Stimulated activated CD8-positive, alpha-beta memory T cell treated with anti-CD3 and anti-CD28 coated beads, Interleukin-12 subunit alpha, Interleukin-12 subunit beta, amount 100 ng/mL, for 24 hours (primary cell): ENCODE measurements around the gene KERA.

Experiments
- DNase-seq: peaks from one replicate; pipeline ENCODE4 v3.0.0-alpha.2; 2020; ENCODE audit errors: extremely low read depth

The KERA gene

GRCh38 chr12:91073426-91073825 is 15.6 kb upstream of the KERA start:
- no peak for DNase-seq

- DNase-seq, result no peak
Observed at GRCh38 chr12:91072931-91073330, 15.1 kb upstream of the KERA start.

- DNase-seq, result no peak
Observed at GRCh38 chr12:91070936-91071335, 13.1 kb upstream of the KERA start.

GRCh38 chr12:91065396-91065795 is 7.6 kb upstream of the KERA start:
- DNase-seq, result no peak

DNA sequence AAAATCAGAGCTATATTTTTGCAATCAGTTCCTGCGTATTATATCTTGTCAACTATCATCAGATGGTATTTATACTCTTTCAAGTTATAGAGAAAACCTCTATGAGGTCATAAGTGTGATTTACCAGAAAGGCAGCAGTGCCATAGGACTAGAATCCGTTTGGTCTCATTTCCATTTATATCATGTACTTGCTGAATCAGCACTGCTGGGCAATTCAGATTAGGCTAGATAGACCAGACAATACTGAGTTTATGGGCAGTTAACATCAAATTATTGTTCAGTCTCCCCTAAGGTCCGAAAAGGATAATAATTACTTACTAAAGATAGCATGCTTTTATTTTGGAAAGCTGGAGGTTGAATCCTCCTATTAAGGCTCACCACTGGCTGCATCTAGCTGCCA is 6.8 kb upstream of the KERA start:
- no peak for DNase-seq

- no peak for DNase-seq
Observed at GRCh38 chr12:91061091-91061490, 3.3 kb upstream of the KERA start.

GRCh38 chr12:91059211-91059610 is 1.4 kb upstream of the KERA start:
- DNase-seq, result no peak

DNA sequence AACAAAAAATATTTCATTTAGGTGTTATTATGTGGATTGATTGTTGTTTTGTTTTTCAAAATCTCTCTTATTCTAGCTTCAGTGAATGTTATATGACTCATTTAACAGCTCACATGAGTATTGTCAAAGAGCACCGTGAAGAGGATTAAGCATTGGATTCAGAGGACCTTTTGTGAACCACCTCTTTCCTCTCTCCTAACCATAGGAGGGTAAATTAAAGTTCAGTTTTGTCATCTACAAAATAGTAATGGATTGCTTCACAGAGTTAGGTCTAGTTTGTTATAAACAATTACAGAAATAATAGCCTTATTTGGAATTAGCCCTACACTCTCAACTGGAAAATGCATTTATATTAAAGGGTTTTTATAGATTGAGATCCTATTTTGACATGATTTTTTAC is 962 bp upstream of the KERA start:
- no peak for DNase-seq

GRCh38 chr12:91056488-91056887 is 1.3 kb downstream of the KERA start:
- no peak for DNase-seq

DNA sequence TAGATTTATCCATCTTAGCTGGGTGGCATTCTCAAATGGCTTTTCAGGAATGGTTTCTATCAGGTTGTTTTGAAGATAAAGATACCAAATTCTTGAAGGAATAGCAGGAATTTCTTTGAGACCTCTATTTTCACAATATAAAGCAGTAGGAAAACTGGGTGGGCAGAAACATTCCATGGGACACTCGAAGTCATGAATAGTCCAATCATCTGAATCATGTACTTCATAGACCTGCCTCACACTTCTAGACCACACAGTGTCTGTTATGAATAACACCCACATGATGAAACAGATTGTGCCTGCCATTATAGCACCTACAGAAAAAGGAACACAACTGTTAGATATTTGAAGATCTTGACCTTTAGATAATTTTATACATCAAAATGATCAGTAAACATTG is 1.8 kb downstream of the KERA start:
- DNase-seq, result no peak

- DNase-seq, result no peak
Observed at GRCh38 chr12:91053951-91054715, 3.7 kb downstream of the KERA start.

- DNase-seq, result no peak
Observed at GRCh38 chr12:91052026-91052425, 5.8 kb downstream of the KERA start.

DNA sequence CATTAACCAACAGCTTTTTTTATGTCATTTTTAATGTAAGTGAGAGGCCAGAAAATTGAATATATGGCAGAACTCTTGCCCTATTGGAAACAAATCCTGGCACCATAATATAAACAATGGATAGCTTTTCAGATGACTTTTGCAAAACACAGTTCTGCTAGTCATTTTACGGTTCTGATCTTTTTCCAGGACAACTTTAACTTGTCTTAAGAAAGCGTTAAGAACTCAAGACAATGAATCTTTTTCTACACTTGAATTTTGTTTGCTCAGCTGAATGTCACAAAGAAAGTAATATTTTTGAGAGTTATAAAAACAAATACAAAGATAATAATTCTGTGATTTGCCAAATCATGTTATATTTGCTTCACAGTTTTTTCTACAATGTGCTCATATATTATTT is 13.2 kb downstream of the KERA start:
- DNase-seq, result no peak

- DNase-seq, result no peak
Observed at GRCh38 chr12:91043408-91043807, 14.4 kb downstream of the KERA start.

DNA sequence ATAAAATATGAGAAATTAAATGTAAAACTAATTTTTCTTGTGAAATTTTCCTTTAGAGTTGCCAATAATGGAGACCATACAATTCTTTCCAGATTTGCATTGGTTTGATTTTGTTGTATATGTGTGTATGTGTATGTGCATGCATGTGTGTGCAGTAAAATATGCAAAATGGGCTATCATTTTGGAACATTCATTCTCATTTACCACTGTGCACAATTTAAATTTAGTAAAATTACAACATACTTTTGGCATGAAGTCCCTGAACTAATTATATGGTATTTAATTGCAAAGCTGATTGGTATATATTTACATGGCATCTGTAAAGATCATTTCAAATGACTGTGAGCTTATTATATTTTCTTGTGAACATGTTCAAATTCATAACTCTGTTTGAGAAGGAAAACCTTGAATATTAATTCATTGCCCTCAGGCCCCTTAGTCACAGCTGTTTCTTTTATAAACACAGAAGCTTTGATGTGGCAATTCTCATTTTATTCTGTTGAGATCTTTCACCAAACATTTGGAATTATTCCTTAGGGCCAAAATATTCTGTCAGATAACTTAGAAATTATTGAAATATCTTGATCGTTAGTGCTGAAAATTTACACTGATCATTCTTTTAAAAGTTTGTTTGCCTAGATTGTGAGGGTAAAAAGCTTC is 17.6 kb downstream of the KERA start:
- no peak for DNase-seq

GRCh38 chr12:91037276-91037675 is 20.5 kb downstream of the KERA start:
- DNase-seq, result no peak

- no peak for DNase-seq
Observed at GRCh38 chr12:91033251-91033650, 24.6 kb downstream of the KERA start.

- DNase-seq, result no peak
Observed at GRCh38 chr12:91023326-91024004, 34.4 kb downstream of the KERA start.

- no peak for DNase-seq
Observed at GRCh38 chr12:91021076-91021475, 36.7 kb downstream of the KERA start.

DNA sequence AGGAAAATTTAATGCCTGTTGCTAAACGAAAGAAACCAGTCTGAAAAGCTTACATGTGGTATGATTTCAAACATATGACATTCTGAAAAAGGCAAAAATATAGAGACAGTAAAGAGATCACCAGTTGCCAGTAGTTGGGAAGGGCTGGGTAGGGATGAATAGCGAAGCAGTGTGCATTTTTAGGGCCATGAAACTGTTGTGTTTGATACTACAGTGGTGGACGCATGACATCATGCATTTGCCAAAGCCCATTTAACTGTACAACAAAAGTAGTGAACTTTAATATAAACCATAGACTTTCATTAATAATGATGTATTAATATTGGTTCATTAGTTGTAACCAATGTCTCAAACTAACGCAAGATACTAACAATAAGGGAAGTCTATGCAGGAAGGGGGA is 38.4 kb downstream of the KERA start:
- no peak for DNase-seq

GRCh38 chr12:91017511-91018263 is 40.1 kb downstream of the KERA start:
- no peak for DNase-seq

DNA sequence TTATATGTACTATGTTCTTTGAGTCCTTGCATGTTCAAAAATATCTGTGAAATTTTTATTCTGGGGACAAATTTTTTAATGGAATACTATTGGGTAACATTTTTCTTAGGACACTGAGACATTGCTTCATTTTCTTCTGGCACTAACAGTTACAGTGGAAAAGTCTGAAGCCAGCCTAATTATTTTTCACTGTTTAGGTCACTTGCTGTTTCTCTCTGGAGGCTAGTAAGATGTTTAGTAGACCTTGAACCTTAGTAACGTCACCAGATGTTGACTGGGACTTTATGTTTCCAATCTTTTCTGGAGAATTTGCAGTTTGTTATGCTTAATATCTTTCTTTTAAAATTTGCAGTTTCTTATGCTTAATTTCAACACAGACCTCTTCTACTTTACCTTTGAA is 40.8 kb downstream of the KERA start:
- no peak for DNase-seq
